Activated CD8-positive, alpha-beta T cell treated with anti-CD3 and anti-CD28 coated beads for 36 hours (primary cell): ENCODE results near the gene CPNE2. TPM values are rescaled to one million over a fixed set of nuclear protein-coding genes. Genes with fewer than 3 reads are reported as not detected.
A peak's percentile ranks its signal among the peaks of the same experiment; 100 is the strongest.
"Not testable (repeated sequence)": the region's sequence is repeated elsewhere in the genome, so short reads cannot be mapped to it uniquely, and the experiment has no call there.

Experiments
- ATAC-seq: fragments of 200-7000 bp; cut with Tn5 transposase; one replicate; pipeline ENCODE4 v1.10.0; 2021; ENCODE audit warnings: mild to moderate bottlenecking, moderate library complexity
- CTCF ChIA-PET: fragments of 350-600 bp; sonication (Branson Sonifier 250); formaldehyde crosslinking; loops from one replicate; lab custom pipeline; 2021; ENCODE audit warnings: antibody characterized with exemption; lab: Charles Lee
- POLR2A ChIA-PET: fragments of 350-600 bp; sonication (Branson Sonifier 250); formaldehyde crosslinking; loops from one replicate; lab custom pipeline; 2021; ENCODE audit warnings: antibody characterized with exemption; lab: Charles Lee
- DNase-seq: peaks from one replicate; pipeline ENCODE4 v3.0.0-alpha.2; 2020
- H3K27ac Mint-ChIP-seq: one replicate; pipeline ENCODE4 v1.8.0; 2021; ENCODE audit warnings: mild to moderate bottlenecking, mixed read lengths
- H3K27me3 Mint-ChIP-seq: one replicate; pipeline ENCODE4 v1.8.0; 2021; ENCODE audit warnings: mixed read lengths
- H3K36me3 Mint-ChIP-seq: one replicate; pipeline ENCODE4 v1.8.0; 2021; ENCODE audit warnings: low read depth, mixed read lengths
- H3K4me1 Mint-ChIP-seq: one replicate; pipeline ENCODE4 v1.8.0; 2021; ENCODE audit warnings: low read depth, mixed read lengths
- H3K4me3 Mint-ChIP-seq: one replicate; pipeline ENCODE4 v1.8.0; 2021; ENCODE audit warnings: mild to moderate bottlenecking, moderate library complexity, mixed read lengths
- H3K9me3 Mint-ChIP-seq: one replicate; pipeline ENCODE4 v1.8.0; 2021; ENCODE audit warnings: mixed read lengths
- CTCF ChIP-seq: fragments of 200-600 bp; IDR thresholded peaks from one replicate; pipeline ENCODE4 v1.8.0; 2022; ENCODE audit warnings: antibody characterized with exemption, mild to moderate bottlenecking
- intact Hi-C: fragments of 100-400 bp; cut with micrococcal nuclease; formaldehyde crosslinking; loops from one replicate; pipeline ENCODE4 v1.10.0; 2022
- total RNA-seq, 2 experiments: library from RNA; stranded (reverse); gene quantifications; one replicate each; pipeline ENCODE4 v1.2.3, GENCODE V29; 2021

Gene CPNE2
- total RNA-seq, 2 experiments from 2014 or later = 18.6 to 20.6 TPM

- H3K27ac Mint-ChIP-seq = peak overlapping the region; percentile 73
- H3K9me3 Mint-ChIP-seq = no peaks in the 10 kb centered on the region
- POLR2A ChIA-PET = interaction anchor here (1.3 to 1.9 kb wide), 7 partner anchors 8 to 97 kb away, joined by 3 to 6 read pairs (median 4); no protein-coding TSS in a partner anchor
- intact Hi-C loops = no loop called here
- H3K4me1 Mint-ChIP-seq = peaks cover 31% of the 10 kb centered on the region
- peaks cover 46% of the 10 kb centered on the region for H3K36me3 Mint-ChIP-seq
- TF ChIP-seq CTCF = no peak
- ATAC-seq (no peak), DNase-seq (no peak)
- H3K4me3 Mint-ChIP-seq = no peak overlapping the region
- H3K27me3 Mint-ChIP-seq = no peaks in the 10 kb centered on the region
- CTCF ChIA-PET = interaction anchor here (0.8 to 1.6 kb wide), 3 partner anchors 9 to 96 kb away, joined by 3 to 5 read pairs (median 4); no protein-coding TSS in a partner anchor
These were observed 31.1 kb upstream of the CPNE2 start for GRCh38 chr16:57061084-57061905.

- DNase-seq (no peak), ATAC-seq (no peak)
- no peaks in the 10 kb centered on the region for H3K27me3 Mint-ChIP-seq
- peaks cover 33% of the 10 kb centered on the region for H3K4me1 Mint-ChIP-seq
- ChIA-PET CTCF (interaction anchor here (0.7 to 1.6 kb wide), 5 partner anchors 8 to 98 kb away, joined by 3 to 5 read pairs (median 3); no protein-coding TSS in a partner anchor), POLR2A (interaction anchor here (0.9 to 1.9 kb wide), 3 partner anchors 9 to 96 kb away, joined by 3 to 5 read pairs (median 4); no protein-coding TSS in a partner anchor)
- intact Hi-C loops = no loop called here
- H3K36me3 Mint-ChIP-seq = peaks cover 54% of the 10 kb centered on the region
- no peaks in the 10 kb centered on the region for H3K9me3 Mint-ChIP-seq
- H3K4me3 Mint-ChIP-seq = no peak overlapping the region
- H3K27ac Mint-ChIP-seq = peak overlapping the region; percentile 57
- no peak for TF ChIP-seq CTCF
These were observed 30.1 kb upstream of the CPNE2 start for GRCh38 chr16:57062329-57062728.

- DNase-seq, H3K4me3 Mint-ChIP-seq, intact Hi-C loops, ATAC-seq, H3K27me3 Mint-ChIP-seq, H3K27ac Mint-ChIP-seq, H3K9me3 Mint-ChIP-seq: not testable (repeated sequence)
- ChIA-PET CTCF (interaction anchor here (0.6 to 1.0 kb wide), 3 partner anchors 9 to 107 kb away, joined by 3 read pairs; partner anchors contain the start of gene CPNE2), POLR2A (interaction anchor here (1.0 kb wide), 1 partner anchor 23 kb away, joined by 3 read pairs; no protein-coding TSS in a partner anchor)
- Mint-ChIP-seq H3K4me1 (peaks cover 29% of the 10 kb centered on the region), H3K36me3 (peaks cover 49% of the 10 kb centered on the region)
These were observed 29.2 kb upstream of the CPNE2 start for GRCh38 chr16:57063189-57063588.

GRCh38 chr16:57064995-57065394, 27.4 kb upstream of the CPNE2 start:
- H3K27me3 Mint-ChIP-seq = no peaks in the 10 kb centered on the region
- ATAC-seq (no peak), DNase-seq (no peak)
- H3K36me3 Mint-ChIP-seq = peaks cover 45% of the 10 kb centered on the region
- H3K4me1 Mint-ChIP-seq = peaks cover 24% of the 10 kb centered on the region
- no peak overlapping the region for H3K4me3 Mint-ChIP-seq
- no peaks in the 10 kb centered on the region for H3K9me3 Mint-ChIP-seq
- intact Hi-C loops = no loop called here
- ChIA-PET POLR2A (interaction anchor here (3.0 to 3.5 kb wide), 2 partner anchors 12 kb away, joined by 13 to 15 read pairs; no protein-coding TSS in a partner anchor), CTCF (interaction anchor here (3.2 kb wide), 1 partner anchor 100 kb away, joined by 14 read pairs; no protein-coding TSS in a partner anchor)
- TF ChIP-seq CTCF = no peak
- peak overlapping the region; percentile 65 for H3K27ac Mint-ChIP-seq

GRCh38 chr16:57066625-57067024, 25.8 kb upstream of the CPNE2 start:
- intact Hi-C loops = no loop called here
- POLR2A ChIA-PET = interaction anchor here (0.8 to 3.5 kb wide), 7 partner anchors 10 to 103 kb away, joined by 3 to 15 read pairs (median 6); partner anchors contain the start of gene CPNE2

More at GRCh38 chr16:57066625-57067024, 25.8 kb upstream of the CPNE2 start:
- no peak for ATAC-seq
- no peaks in the 10 kb centered on the region for H3K9me3 Mint-ChIP-seq
- H3K27me3 Mint-ChIP-seq = no peaks in the 10 kb centered on the region
- no peak for DNase-seq
- peaks cover 47% of the 10 kb centered on the region for H3K36me3 Mint-ChIP-seq
- peaks cover 29% of the 10 kb centered on the region for H3K4me1 Mint-ChIP-seq
- no peak for TF ChIP-seq CTCF
- peak overlapping the region; percentile 23 for H3K27ac Mint-ChIP-seq
- CTCF ChIA-PET = interaction anchor here (3.2 kb wide), 1 partner anchor 102 kb away, joined by 14 read pairs; no protein-coding TSS in a partner anchor
- H3K4me3 Mint-ChIP-seq = no peak overlapping the region
